IMR-90 (cell line): ENCODE measurements around the gene HES4. TPM values are rescaled to one million over a fixed set of nuclear protein-coding genes. Genes with fewer than 3 reads are reported as not detected.

ENCODE experiments used
- ELK1 ChIP-seq: fragments of 150-350 bp; IDR thresholded peaks from 2 replicates; pipeline ENCODE4 v1.6.1; 2016; ENCODE audit warnings: low read depth, mild to moderate bottlenecking, low read length, moderate library complexity, borderline replicate concordance
- MAFK ChIP-seq: IDR thresholded peaks from 2 replicates; pipeline ENCODE4 v1.6.1; 2012; ENCODE audit warnings: low read depth, low read length, improper control_type of control experiment
- NFE2L2 ChIP-seq: fragments of 150-350 bp; IDR thresholded peaks from 2 replicates; pipeline ENCODE4 v1.6.1; 2016; ENCODE audit warnings: low read depth, mild to moderate bottlenecking, low read length
- SMC3 ChIP-seq: fragments of 150-350 bp; IDR thresholded peaks from 2 replicates; pipeline ENCODE4 v1.6.1; 2016; ENCODE audit warnings: low read depth, mild to moderate bottlenecking, antibody characterized with exemption, low read length, moderate library complexity
- polyA plus RNA-seq, 3 experiments: library from polyadenylated mRNA; depleted of rRNA; stranded (reverse); fragments of >200 nt; gene quantifications; 2 replicates each; pipeline ENCODE4 v1.2.3, GENCODE V29; 2012; ENCODE audit warnings: low replicate concordance in 1 of 3
- total RNA-seq: library from RNA; depleted of rRNA; stranded (reverse); fragments of >200 nt; gene quantifications from 2 replicates; pipeline ENCODE4 v1.2.3, GENCODE V29; 2012

The HES4 gene
- total and polyA plus RNA-seq, 2 of the 4 experiments (the other 2 are of a cell fraction), result 1.4 to 11.7 TPM

GRCh38 chr1:982765-983436, 17.0 kb downstream of the HES4 start (continued):
- TF ChIP-seq SMC3, result no peak
- TF ChIP-seq ELK1, result no peak
- no peak for TF ChIP-seq NFE2L2
- no peak for TF ChIP-seq MAFK
